Measurements from ENCODE around the gene UFSP2. TPM values are rescaled to one million over a fixed set of nuclear protein-coding genes. Genes with fewer than 3 reads are reported as not detected.
A peak's percentile ranks its signal among the peaks of the same experiment; 100 is the strongest.

UFSP2 gene
- total RNA-seq, 6 donors from 2014 or later = 14.1 to 44.0 (median 25.7) TPM

DNA sequence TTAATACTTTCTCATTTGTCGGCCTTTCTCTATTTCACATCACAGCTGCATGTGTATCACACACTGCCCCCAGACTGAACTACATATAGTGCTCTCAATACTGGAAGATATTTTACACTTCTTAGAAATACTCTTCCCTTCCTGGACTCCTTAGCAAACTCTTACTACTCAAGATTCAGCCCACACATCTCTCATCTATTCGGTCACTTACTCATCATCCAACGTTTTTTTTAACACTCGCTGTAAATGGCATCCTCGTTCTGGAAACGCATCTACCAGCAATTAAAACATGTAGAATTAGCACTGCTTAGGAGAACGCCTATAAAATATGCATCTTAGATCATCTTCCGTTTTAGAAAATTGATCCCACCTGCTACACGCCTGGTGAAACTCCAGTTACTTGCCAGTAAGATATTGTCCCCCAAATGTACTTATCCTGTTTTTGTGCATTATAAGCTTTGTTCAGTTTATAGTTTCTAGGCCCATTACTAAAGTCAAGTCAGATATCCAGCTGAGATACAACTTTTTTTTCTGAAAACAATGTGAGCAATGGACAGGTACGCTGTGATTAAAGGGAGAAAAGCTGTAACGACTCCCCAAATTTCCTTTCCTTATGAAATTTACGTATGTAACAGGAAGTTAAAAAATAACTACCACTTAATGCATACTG, 31.1 kb downstream of the UFSP2 start:
- DNase-seq (no peak), ATAC-seq (ENCODE audit: low FRiP score in 2 of 2) (no peak)
- WGBS, 2 donors = 59 to 61% methylated on average over 12 of the region's 12 CpGs
- H3K36me3 ChIP-seq = peaks cover 0 to 3% (median 0%) of the 10 kb centered on the region in 4 donors
- no peak for TF ChIP-seq POLR2A (IDR thresholded peaks at IDR 0.05)
- no peak for TF ChIP-seq POLR2AphosphoS5 (IDR thresholded peaks at IDR 0.05)
- TF ChIP-seq CTCF (IDR thresholded peaks at IDR 0.05) = no peak
- no peak for TF ChIP-seq EP300 (IDR thresholded peaks at IDR 0.05)
- no peaks in the 10 kb centered on the region for H3K9me3 ChIP-seq
- H3K4me1 ChIP-seq = peaks cover 12 to 27% (median 17%) of the 10 kb centered on the region in 4 donors
- peak overlapping the region in 3 of 4 donors; percentile 98 to 99 (median 98) for H3K27ac ChIP-seq
- peak overlapping the region; percentile 72 to 93 (median 81) for H3K4me3 ChIP-seq
- no peaks in the 10 kb centered on the region for H3K27me3 ChIP-seq

DNA sequence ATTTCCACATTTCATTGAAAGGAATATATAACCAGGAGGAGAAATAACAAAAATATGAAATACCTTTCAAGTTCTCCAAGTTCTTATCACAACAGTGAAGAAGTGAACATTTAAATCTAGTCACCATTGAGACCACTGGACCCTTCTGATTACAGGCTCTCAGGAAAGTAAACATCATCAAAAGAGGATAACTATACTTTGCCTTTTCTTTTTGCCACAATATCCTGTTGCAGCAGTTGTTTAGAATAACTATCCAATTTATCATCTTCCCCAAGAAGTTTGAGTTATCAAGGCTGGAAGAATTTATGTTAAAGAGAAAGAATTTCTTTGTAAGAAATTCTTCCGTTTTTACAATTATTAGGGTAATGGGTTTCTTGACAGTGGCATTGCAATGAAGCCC, 33.6 kb downstream of the UFSP2 start:
- Histone ChIP-seq H3K9me3 (no peaks in the 10 kb centered on the region), H3K4me3 (no peak overlapping the region), H3K27me3 (no peaks in the 10 kb centered on the region), H3K27ac (no peak overlapping the region), H3K4me1 (peaks cover 2 to 14% (median 8%) of the 10 kb centered on the region in 4 donors), H3K36me3 (no peaks in the 10 kb centered on the region)
- WGBS, 2 donors = 79 to 83% methylated on average over 1 of the region's 1 CpG
- DNase-seq (no peak), ATAC-seq (ENCODE audit: low FRiP score in 2 of 2) (no peak)
- TF ChIP-seq CTCF (IDR thresholded peaks at IDR 0.05) = no peak
- no peak for TF ChIP-seq EP300 (IDR thresholded peaks at IDR 0.05)
- TF ChIP-seq POLR2AphosphoS5 (IDR thresholded peaks at IDR 0.05) = no peak
- no peak for TF ChIP-seq POLR2A (IDR thresholded peaks at IDR 0.05)

- TF ChIP-seq POLR2A (IDR thresholded peaks at IDR 0.05) (no peak), EP300 (IDR thresholded peaks at IDR 0.05) (no peak), POLR2AphosphoS5 (IDR thresholded peaks at IDR 0.05) (no peak), CTCF (IDR thresholded peaks at IDR 0.05) (no peak)
- WGBS, 2 donors = 91 to 94% methylated on average over 6 of the region's 6 CpGs
Measured at GRCh38 chr4:185390941-185391340, 34.8 kb downstream of the UFSP2 start.

DNA sequence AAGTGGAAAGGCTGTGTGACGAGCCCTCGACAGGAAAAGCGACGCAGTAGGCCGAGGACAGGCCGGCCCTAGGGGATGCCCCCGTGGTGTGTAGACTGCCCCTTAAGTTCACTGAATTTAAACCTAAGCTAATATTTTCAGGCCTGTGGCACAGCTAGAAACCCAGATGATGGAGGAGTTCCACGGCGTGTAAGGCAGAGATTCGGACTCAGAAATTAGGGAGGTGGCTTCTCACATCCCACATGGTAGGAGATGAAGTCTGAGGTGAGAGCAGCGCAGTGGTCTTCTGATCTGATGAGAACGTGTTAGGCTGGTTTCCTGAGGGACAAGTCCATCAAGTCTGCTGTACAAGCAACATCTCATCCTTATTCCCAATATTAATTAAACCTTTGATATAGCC, 37.8 kb downstream of the UFSP2 start:
- Histone ChIP-seq H3K36me3 (no peaks in the 10 kb centered on the region), H3K4me1 (no peaks in the 10 kb centered on the region), H3K9me3 (no peaks in the 10 kb centered on the region), H3K27ac (no peak overlapping the region), H3K4me3 (no peak overlapping the region), H3K27me3 (no peaks in the 10 kb centered on the region)
- DNase-seq (no peak), ATAC-seq (ENCODE audit: low FRiP score in 2 of 2) (no peak)
- 95 to 98% methylated on average over 12 of the region's 12 CpGs for WGBS, 2 donors
- TF ChIP-seq EP300 (IDR thresholded peaks at IDR 0.05) = no peak
- TF ChIP-seq POLR2A (IDR thresholded peaks at IDR 0.05) = no peak
- TF ChIP-seq CTCF (IDR thresholded peaks at IDR 0.05) = no peak
- TF ChIP-seq POLR2AphosphoS5 (IDR thresholded peaks at IDR 0.05) = no peak

More at GRCh38 chr4:185390941-185391340, 34.8 kb downstream of the UFSP2 start:
- no peak for DNase-seq
- Histone ChIP-seq H3K36me3 (no peaks in the 10 kb centered on the region), H3K9me3 (no peaks in the 10 kb centered on the region), H3K4me1 (peaks cover 0 to 8% (median 5%) of the 10 kb centered on the region in 4 donors), H3K4me3 (no peak overlapping the region), H3K27me3 (no peaks in the 10 kb centered on the region), H3K27ac (no peak overlapping the region)
- no peak for ATAC-seq (ENCODE audit: low FRiP score in 2 of 2)

DNA sequence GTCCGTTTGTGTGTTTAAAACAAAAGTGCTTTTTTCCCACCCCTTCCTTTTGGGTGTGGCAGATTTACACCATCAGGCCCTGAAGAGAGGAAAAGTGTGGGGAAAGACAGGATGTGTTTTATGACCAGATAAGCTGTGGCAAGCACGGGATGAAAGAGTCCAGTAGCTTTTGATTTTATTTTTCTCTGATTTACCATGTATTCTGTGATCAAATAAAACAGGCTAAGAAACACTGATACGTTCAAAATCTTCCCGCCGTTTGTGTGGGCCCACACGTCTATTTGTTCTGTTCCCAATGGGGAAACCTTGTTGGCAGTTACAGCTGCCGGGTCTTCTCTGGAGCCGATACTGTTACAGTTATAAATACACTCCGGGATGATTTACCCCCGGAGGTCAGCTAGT, 40.8 kb downstream of the UFSP2 start:
- no peak for ATAC-seq (ENCODE audit: low FRiP score in 2 of 2)
- Histone ChIP-seq H3K27ac (peak overlapping the region in 3 of 4 donors; percentile 35 to 71 (median 36)), H3K27me3 (no peaks in the 10 kb centered on the region), H3K4me1 (no peaks in the 10 kb centered on the region), H3K4me3 (no peak overlapping the region), H3K36me3 (no peaks in the 10 kb centered on the region), H3K9me3 (no peaks in the 10 kb centered on the region)
- TF ChIP-seq POLR2AphosphoS5 (IDR thresholded peaks at IDR 0.05) = peak in 1 of 2 donors; percentile 19
- no peak for TF ChIP-seq POLR2A (IDR thresholded peaks at IDR 0.05)
- TF ChIP-seq CTCF (IDR thresholded peaks at IDR 0.05) = no peak
- no peak for TF ChIP-seq EP300 (IDR thresholded peaks at IDR 0.05)
- no peak for DNase-seq
- 27 to 35% methylated on average over 10 of the region's 10 CpGs for WGBS, 2 donors

All from upper lobe of left lung (tissue), 6 donors.